NCI-H774 (cell line): ENCODE measurements around the gene SRA1.

Experiments used
- DNase-seq: peaks from one replicate; lab custom pipeline; 2025; lab: John Stamatoyannopoulos, UW

SRA1 gene

GRCh38 chr5:140550147-140551079 lies 6.9 kb downstream of the SRA1 start:
- DNase-seq: no peak

GRCh38 chr5:140549237-140550144 lies 7.8 kb downstream of the SRA1 start:
- DNase-seq: no peak

- DNase-seq: no peak
These were observed 8.5 kb downstream of the SRA1 start for GRCh38 chr5:140548791-140549190.

- no peak for DNase-seq
These were observed 9.0 kb downstream of the SRA1 start for GRCh38 chr5:140548300-140548688.

- DNase-seq: peak; percentile 89
These were observed 9.6 kb downstream of the SRA1 start, which contains the start of gene EIF4EBP3 for GRCh38 chr5:140547508-140548299. TSS of gene EIF4EBP3 (plus strand) at chr5:140547662. CDS start at chr5:140547738, 76 bp downstream.

- DNase-seq: no peak
These were observed 10.3 kb downstream of the SRA1 start for GRCh38 chr5:140546851-140547507.

GRCh38 chr5:140545606-140546005 lies 11.7 kb downstream of the SRA1 start:
- no peak for DNase-seq

- DNase-seq: no peak
These were observed 12.3 kb downstream of the SRA1 start for GRCh38 chr5:140544986-140545385.

- DNase-seq: no peak
These were observed 14.3 kb downstream of the SRA1 start for GRCh38 chr5:140542972-140543371.

- DNase-seq: no peak
These were observed 17.0 kb downstream of the SRA1 start for GRCh38 chr5:140540227-140540626.

- DNase-seq: no peak
These were observed 33.3 kb downstream of the SRA1 start for GRCh38 chr5:140524003-140524402.

- no peak for DNase-seq
These were observed 44.1 kb downstream of the SRA1 start for GRCh38 chr5:140513124-140513523.

GRCh38 chr5:140509898-140510297 lies 47.4 kb downstream of the SRA1 start:
- no peak for DNase-seq

- DNase-seq: no peak
These were observed 54.4 kb downstream of the SRA1 start for GRCh38 chr5:140502834-140503233.
